Measurements from ENCODE around the gene KRTAP10-7.
"Not testable (repeated sequence)": the region's sequence is repeated elsewhere in the genome, so short reads cannot be mapped to it uniquely, and the experiment has no call there.

Gene KRTAP10-7

DNA sequence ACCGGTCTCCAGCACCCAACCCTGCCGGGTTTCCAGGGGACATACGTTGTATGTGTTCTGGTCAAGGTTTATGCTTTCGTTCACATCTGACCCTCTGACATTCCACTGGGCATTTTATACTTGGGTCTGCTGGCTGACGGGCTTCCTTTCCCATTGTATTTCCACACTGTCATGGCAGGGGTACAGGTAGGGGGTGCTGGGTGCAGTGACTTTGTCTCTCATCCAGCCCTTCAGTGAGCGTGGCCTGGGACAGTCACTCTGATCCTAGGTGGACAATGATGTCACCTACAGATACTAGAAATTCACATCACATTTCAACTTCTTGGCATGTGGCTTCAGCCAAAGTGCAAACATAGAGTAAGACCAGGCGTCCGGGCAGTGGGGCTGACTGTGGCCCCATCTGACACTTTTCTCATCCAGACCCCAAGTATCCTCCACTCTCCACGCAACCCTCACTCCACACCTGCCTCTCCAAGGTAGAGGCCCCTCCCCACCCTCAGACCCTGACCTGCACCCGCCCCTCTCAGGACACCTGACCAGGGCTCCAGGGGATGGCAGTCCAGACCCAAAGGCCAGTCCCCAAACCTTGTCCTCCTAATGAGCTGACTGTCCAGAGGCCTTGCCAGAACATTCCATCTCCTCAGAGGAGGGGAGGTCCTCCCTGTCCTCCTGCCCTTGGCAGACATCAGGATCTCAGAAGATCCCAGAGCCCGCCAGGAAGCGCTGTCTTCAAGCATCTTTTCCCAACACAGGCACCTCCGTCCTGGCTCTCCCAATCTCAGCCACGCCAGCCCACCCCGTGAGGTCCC lies 36.0 kb downstream of the KRTAP10-7 start:
- no peak for DNase-seq (ENCODE audit: low read depth)

DNA sequence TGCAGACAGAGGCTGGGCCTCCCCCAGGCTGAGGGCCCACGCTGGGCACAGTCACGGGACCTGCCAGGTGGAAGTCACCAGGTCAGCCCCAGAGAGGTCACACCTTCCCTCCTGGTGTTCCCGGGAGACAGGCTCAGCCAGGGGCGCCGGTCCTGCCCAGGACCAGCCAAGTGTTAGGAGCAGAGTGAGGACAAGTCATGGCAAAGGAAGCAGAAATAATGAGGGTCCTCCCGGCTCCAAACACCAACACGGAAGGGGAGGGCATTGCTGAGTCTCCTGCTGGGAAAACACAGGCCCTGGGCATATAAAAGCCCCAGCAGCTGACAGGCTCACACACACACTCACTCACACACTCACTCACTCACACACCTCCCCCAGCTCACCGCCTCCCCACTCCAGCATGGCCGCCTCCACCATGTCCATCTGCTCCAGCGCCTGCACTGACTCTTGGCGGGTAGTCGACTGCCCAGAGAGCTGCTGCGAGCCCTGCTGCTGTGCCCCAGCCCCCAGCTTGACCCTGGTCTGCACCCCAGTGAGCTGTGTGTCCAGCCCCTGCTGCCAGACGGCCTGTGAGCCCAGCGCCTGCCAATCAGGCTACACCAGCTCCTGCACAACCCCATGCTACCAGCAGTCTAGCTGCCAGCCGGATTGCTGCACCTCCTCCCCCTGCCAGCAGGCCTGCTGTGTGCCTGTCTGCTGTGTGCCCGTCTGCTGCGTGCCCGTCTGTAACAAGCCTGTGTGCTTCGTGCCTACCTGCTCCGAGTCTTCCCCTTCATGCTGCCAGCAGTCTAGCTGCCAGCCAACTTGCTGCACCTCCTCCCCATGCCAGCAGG lies 36.8 kb downstream of the KRTAP10-7 start, which contains the start of gene KRTAP10-10:
Gene KRTAP10-10, plus strand, starts transcription at position 339 of the 833 bp plus-strand sequence. Its CDS starts 62 bp downstream, at position 401.
- DNase-seq (ENCODE audit: low read depth), result no peak

DNA sequence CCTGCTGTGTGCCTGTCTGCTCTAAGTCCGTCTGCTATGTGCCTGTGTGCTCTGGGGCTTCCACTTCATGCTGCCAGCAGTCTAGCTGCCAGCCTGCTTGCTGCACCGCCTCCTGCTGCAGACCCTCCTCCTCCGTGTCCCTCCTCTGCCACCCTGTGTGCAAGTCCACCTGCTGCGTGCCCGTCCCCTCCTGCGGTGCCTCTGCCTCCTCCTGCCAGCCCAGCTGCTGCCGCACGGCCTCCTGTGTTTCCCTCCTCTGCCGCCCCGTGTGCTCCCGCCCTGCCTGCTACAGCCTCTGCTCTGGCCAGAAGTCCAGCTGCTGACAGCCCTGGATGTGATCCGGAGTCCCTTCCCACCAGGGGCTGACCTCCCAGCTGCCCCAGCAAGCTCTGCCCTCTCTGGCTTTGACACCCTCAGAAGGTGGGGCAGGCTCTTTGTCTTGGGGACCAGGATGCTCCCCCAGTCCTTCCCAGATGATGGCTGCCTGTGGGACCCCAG lies 37.5 kb downstream of the KRTAP10-7 start:
- not testable (repeated sequence) for DNase-seq (ENCODE audit: low read depth)

DNA sequence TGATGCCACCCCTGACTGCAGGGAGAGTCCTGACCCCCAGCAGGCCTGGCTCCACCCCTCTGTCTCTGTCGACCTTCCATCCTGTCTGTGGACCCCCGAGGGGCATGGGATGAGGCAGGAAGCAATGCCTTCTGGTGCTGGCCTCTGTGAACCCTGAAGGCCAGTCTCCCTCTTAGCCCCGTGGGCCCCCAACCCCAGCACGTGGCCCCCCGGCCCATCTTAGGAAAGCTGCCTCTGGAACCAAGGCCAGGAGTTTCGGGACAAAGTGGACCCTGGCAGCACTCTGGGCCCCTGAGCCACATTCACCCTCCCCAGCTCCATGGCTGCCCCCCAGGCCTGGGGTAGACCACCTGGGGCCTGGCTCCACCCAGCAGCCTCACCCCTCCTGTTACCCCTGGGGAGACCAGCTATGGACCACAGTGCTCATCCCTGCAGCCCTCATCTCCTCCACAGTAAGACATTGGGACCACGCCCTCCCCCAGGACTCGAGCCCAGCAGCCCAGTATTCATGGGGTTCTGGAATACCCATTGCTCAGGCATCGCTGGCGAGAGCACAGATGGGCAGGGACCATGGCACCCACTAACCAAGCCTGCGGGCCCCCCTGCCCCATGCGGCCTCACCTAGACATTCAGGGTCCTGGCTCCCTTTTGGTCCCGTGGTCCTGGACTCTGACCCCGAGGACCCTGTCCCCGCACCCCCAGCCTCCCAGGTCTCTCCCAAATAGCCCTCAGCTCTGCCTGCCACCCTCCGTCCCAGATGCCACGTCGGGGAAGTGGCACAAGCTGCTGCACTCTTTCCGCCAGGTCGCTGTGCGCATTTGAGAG lies 38.3 kb downstream of the KRTAP10-7 start:
- not testable (repeated sequence) for DNase-seq (ENCODE audit: low read depth)

DNA sequence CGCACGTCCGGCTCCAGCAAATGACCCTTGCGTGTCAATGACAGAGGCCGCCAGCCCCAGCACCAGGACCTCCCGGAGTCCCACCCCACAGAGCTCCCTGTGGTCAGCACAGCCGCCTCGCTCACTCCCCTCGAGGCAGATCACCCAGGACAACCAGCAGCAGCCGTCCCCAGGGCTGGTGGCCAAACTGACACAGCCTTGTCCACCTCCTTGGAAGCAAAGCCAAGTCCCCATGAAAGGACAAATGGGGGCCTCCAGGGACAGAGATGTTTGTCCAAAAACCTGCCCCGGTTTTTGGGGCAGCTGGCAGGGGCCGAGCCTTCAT lies 38.9 kb downstream of the KRTAP10-7 start:
- no peak for DNase-seq (ENCODE audit: low read depth)

DNA sequence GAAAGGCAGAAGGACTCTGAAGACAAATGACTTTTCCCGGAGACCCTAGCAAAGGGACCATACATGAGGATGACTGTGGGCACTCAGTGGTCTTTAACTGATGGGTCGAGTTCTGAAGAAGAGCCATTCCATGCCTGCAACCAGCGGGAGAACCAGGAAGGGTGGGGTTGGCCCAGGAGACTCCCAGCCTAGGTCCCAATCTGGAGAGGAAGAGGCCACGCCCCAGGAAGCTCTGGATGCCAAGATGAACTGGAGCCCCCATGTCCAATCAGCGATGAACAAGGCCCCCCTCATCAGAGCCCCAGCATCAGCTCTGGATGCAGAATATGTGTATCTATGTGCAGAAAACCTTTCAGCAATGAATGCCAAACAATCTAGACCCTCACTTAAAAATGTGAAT lies 40.4 kb downstream of the KRTAP10-7 start:
- no peak for DNase-seq (ENCODE audit: low read depth)

- no peak for DNase-seq (ENCODE audit: low read depth)
These were observed 43.4 kb downstream of the KRTAP10-7 start for GRCh38 chr21:44643741-44644310.

DNA sequence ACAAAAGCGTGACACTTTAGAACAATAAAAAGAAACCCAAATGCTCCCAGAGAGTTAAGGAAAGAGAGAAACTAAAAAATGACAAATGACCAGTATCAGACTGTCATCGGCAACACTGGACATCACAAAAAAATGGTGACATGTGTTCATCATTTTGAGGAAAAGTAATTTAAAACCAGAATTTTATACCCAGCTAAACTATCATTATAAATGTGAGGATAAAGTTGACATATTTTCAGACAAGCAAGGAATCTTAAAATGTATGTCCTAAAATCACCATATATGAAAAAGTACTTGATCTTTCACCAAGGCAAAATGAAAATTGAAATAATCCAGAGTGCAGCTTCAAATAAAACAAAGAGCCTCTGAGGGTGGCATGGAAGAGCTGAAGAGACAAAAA lies 44.5 kb downstream of the KRTAP10-7 start:
- no peak for DNase-seq (ENCODE audit: low read depth)

- DNase-seq (ENCODE audit: low read depth), result not testable (repeated sequence)
These were observed 46.2 kb downstream of the KRTAP10-7 start, which contains the start of gene KRTAP10-11 for GRCh38 chr21:44646366-44647221. Gene KRTAP10-11 (plus strand): TSS chr21:44646414. CDS start chr21:44646459, 45 bp downstream.

DNA sequence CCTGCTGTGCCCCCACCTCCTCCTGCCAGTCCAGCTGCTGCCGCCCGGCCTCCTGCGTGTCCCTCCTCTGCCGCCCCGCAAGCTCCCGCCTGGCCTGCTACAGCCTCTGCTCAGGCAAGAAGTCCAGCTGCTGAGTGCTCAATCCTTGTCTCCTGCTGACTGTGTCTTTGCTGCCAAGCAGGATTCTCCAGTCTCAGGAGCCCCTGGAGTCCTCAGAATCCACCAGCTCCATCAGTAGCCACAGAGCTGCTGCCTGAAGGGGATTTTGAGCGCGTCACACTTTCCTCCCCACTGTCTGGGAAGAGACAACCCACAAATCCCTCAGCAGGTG lies 46.8 kb downstream of the KRTAP10-7 start:
- no peak for DNase-seq (ENCODE audit: low read depth)

- DNase-seq (ENCODE audit: low read depth), result no peak
These were observed 48.3 kb downstream of the KRTAP10-7 start for GRCh38 chr21:44648557-44649311.

- no peak for DNase-seq (ENCODE audit: low read depth)
These were observed 49.2 kb downstream of the KRTAP10-7 start for GRCh38 chr21:44649521-44650100.

GRCh38 chr21:44650265-44650972 lies 50.0 kb downstream of the KRTAP10-7 start:
- DNase-seq (ENCODE audit: low read depth), result no peak

DNA sequence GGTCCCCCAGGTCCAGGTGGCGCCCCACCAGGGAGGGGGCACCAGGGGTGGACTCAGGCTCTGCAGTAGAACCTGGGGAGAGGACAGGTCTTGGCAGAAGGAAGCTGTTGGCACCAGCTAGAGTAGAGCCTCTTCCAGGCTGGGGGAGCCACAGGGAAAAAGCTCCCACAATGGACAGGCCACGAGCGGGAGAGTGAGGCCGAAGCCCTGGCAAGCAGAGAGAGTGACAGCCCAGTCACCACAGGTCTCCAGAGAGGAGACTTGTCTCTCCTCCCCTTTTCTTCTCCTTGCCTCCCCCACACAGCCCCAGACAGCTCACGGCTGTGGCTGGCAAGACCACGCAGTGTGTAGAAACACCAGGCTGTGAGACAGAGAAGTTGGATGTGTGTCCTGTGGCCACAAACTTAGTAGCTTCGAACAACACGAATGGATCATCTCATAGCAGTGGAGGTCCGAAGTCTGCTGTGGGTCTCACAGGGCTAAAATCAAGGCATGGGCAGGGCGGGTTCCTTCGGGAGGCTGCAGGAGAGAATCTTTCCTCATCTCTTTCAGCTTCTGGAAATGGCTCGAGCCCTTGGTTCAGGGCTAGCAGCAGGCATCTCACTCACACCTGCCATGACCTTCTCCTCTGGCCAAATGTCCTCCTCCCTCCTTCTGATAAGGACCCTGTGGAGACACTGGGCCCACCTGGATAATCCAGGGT lies 50.7 kb downstream of the KRTAP10-7 start:
- no peak for DNase-seq (ENCODE audit: low read depth)
